GM18909 (cell line): ENCODE results near the gene PTGDR2.

Source experiments
- ATAC-seq: cut with Tn5 transposase; IDR thresholded peaks from one replicate; pipeline ENCODE4 v1.9.1; 2021; ENCODE audit warnings: mild to moderate bottlenecking; ENCODE audit not compliant: unreplicated experiment, poor library complexity

The PTGDR2 gene

GRCh38 chr11:60855726-60856633 lies at the start of gene PTGDR2:
Gene PTGDR2, minus strand, starts transcription at chr11:60855950. Its CDS starts 2,228 bp downstream, at chr11:60853722.
- ATAC-seq = no peak

- ATAC-seq = no peak
Measured at GRCh38 chr11:60905047-60905446, 49.3 kb upstream of the PTGDR2 start.

GRCh38 chr11:60902625-60903024 lies 46.9 kb upstream of the PTGDR2 start:
- ATAC-seq = no peak

GRCh38 chr11:60900673-60901404 lies 45.1 kb upstream of the PTGDR2 start:
- no peak for ATAC-seq

- ATAC-seq = no peak
Measured at GRCh38 chr11:60899977-60900376, 44.2 kb upstream of the PTGDR2 start.

- no peak for ATAC-seq
Measured at GRCh38 chr11:60899046-60899936, 43.5 kb upstream of the PTGDR2 start.

- no peak for ATAC-seq
Measured at GRCh38 chr11:60897496-60897895, 41.7 kb upstream of the PTGDR2 start.

GRCh38 chr11:60895687-60896086 lies 39.9 kb upstream of the PTGDR2 start:
- no peak for ATAC-seq

- ATAC-seq = no peak
Measured at GRCh38 chr11:60891103-60891741, 35.5 kb upstream of the PTGDR2 start.

GRCh38 chr11:60890696-60891095 lies 34.9 kb upstream of the PTGDR2 start:
- no peak for ATAC-seq

GRCh38 chr11:60889869-60890311 lies 34.1 kb upstream of the PTGDR2 start:
- no peak for ATAC-seq

- peak; percentile 50 for ATAC-seq
Measured at GRCh38 chr11:60887556-60887955, 31.8 kb upstream of the PTGDR2 start.

- ATAC-seq = no peak
Measured at GRCh38 chr11:60880643-60881282, 25.0 kb upstream of the PTGDR2 start.

- ATAC-seq = no peak
Measured at GRCh38 chr11:60879971-60880588, 24.3 kb upstream of the PTGDR2 start.

GRCh38 chr11:60879104-60879503 lies 23.4 kb upstream of the PTGDR2 start:
- no peak for ATAC-seq

- no peak for ATAC-seq
Measured at GRCh38 chr11:60878245-60879101, 22.7 kb upstream of the PTGDR2 start.

- no peak for ATAC-seq
Measured at GRCh38 chr11:60876168-60876485, 20.4 kb upstream of the PTGDR2 start.
